MM.1S (cell line): ENCODE measurements around the gene WNT9B.

ENCODE experiments used
- CTCF ChIP-seq: fragments of 300-600 bp; sonication (generic); IDR thresholded peaks from 2 replicates; pipeline ENCODE4 v1.5.1; 2016; ENCODE audit warnings: antibody characterized with exemption, low read length, mixed read lengths
- EZH2phosphoT487 ChIP-seq: fragments of 300-600 bp; sonication (generic); IDR thresholded peaks from 2 replicates; pipeline ENCODE4 v1.6.1; 2018; ENCODE audit warnings: antibody characterized with exemption, low read length

GRCh38 chr17:46916623-46917022, 65.2 kb downstream of the WNT9B start:
- TF ChIP-seq CTCF: no peak
- no peak for TF ChIP-seq EZH2phosphoT487
